K562 (cell line): ENCODE results near the gene ZER1. TPM values are rescaled to one million over a fixed set of nuclear protein-coding genes. Genes with fewer than 3 reads are reported as not detected.
A peak's percentile ranks its signal among the peaks of the same experiment; 100 is the strongest.

ENCODE experiments used
- ATF1 ChIP-seq, 2 experiments: fragments of 450-650 bp in 1 of 2; IDR thresholded peaks; 2 replicates each; pipeline ENCODE4 v1.6.1; 2016; ENCODE audit warnings: missing compliant biosample characterization in 1 of 2, missing genetic modification characterization in 1 of 2
- FOXA1 ChIP-seq: fragments of 450-650 bp; IDR thresholded peaks from 2 replicates; pipeline ENCODE4 v1.6.1; 2016; ENCODE audit warnings: mild to moderate bottlenecking, borderline replicate concordance
- NR0B1 ChIP-seq: fragments of 450-650 bp; IDR thresholded peaks from one replicate; pipeline ENCODE4 v1.6.1; 2018; ENCODE audit warnings: mild to moderate bottlenecking, moderate library complexity; ENCODE audit not compliant: partially characterized antibody
- PATZ1 ChIP-seq: fragments of 250-450 bp; sonication (Bioruptor Pico); IDR thresholded peaks from 2 replicates; pipeline ENCODE4 v1.5.0; 2020; ENCODE audit warnings: mild to moderate bottlenecking, borderline replicate concordance
- PTTG1 ChIP-seq: fragments of 450-650 bp; IDR thresholded peaks from 2 replicates; pipeline ENCODE4 v1.6.1; 2016; ENCODE audit warnings: low read depth, mild to moderate bottlenecking, missing genetic modification characterization, missing compliant biosample characterization
- RBM25 ChIP-seq: fragments of 200-400 bp; formaldehyde crosslinking; IDR thresholded peaks from 2 replicates; pipeline ENCODE4 v1.6.1; 2018; ENCODE audit warnings: low read length, low read depth, moderate library complexity; ENCODE audit not compliant: severe bottlenecking
- RNF2 ChIP-seq: sonication (generic); IDR thresholded peaks from 2 replicates; pipeline ENCODE4 v1.6.1; 2016
- TGIF2 ChIP-seq: sonication (generic); formaldehyde crosslinking; IDR thresholded peaks from 2 replicates; pipeline ENCODE4 v1.8.1; 2022; ENCODE audit warnings: mild to moderate bottlenecking, missing genetic modification reagents, moderate library complexity
- ZBTB8A ChIP-seq: fragments of 450-650 bp; IDR thresholded peaks from 2 replicates; pipeline ENCODE4 v1.6.1; 2018; ENCODE audit warnings: mild to moderate bottlenecking, moderate library complexity; ENCODE audit not compliant: partially characterized antibody
- ZNF217 ChIP-seq: sonication (generic); formaldehyde crosslinking; IDR thresholded peaks from 2 replicates; pipeline ENCODE4 v1.8.0; 2022; ENCODE audit warnings: mild to moderate bottlenecking, missing genetic modification reagents
- ZNF274 ChIP-seq: IDR thresholded peaks from 2 replicates; pipeline ENCODE4 v1.6.1; 2011; ENCODE audit warnings: low read depth, mild to moderate bottlenecking, low read length, moderate library complexity, borderline replicate concordance
- ZNF282 ChIP-seq: sonication (generic); formaldehyde crosslinking; IDR thresholded peaks from 2 replicates; pipeline ENCODE4 v1.8.1; 2023; ENCODE audit warnings: missing genetic modification reagents
- ZNF436 ChIP-seq: fragments of 250-450, 450-650 bp; sonication (Bioruptor Pico); formaldehyde crosslinking; IDR thresholded peaks from 2 replicates; pipeline ENCODE4 v1.7.0; 2020; ENCODE audit warnings: mild to moderate bottlenecking
- ZNF77 ChIP-seq: fragments of 250-450 bp; sonication (Bioruptor Pico); IDR thresholded peaks from 2 replicates; pipeline ENCODE4 v1.5.0; 2020
- polyA plus RNA-seq, 8 experiments: library from polyadenylated mRNA; depleted of rRNA in 4 of 8; stranded (reverse) in 5 of 8; unstranded in 3 of 8; fragments of >200 nt; fragmentation: Nextera tagmentation in 2 of 8; fragmentation: Illumina TruSeq in 1 of 8; extraction: Ambion mirVana in 2 of 8; extraction: Trizol in 1 of 8; gene quantifications; 2 replicates each; pipeline versions ENCODE4 v1.2.1 to v1.2.3, GENCODE V29; 2011 to 2014; ENCODE audit warnings: inconsistent platforms in 1 of 8, missing spikeins in 1 of 8
- total RNA-seq, 7 experiments: library from RNA; depleted of rRNA in 6 of 7; stranded (reverse); fragments of >200 nt in 6 of 7; fragmentation: Illumina TruSeq in 2 of 7; extraction: Trizol in 2 of 7; gene quantifications; 2 replicates each; pipeline versions ENCODE4 v1.2.1 to v1.2.3, GENCODE V29; 2011 to 2021; ENCODE audit warnings: low replicate concordance in 1 of 7
- TF ChIP-seq, protein P1 (sequence below), 2 experiments: fragments of 450-650 bp in 1 of 2; IDR thresholded peaks; 2 replicates each; pipeline ENCODE4 v1.6.1; 2011 to 2017; ENCODE audit warnings: low read depth in 2 of 2, antibody characterized with exemption in 1 of 2, borderline replicate concordance in 1 of 2, low read length in 1 of 2, mild to moderate bottlenecking in 1 of 2, mixed read lengths in 1 of 2; ENCODE audit not compliant: control insufficient read depth in 1 of 2
- TF ChIP-seq, protein P2 (sequence below): fragments of 450-650 bp; formaldehyde crosslinking; conservative IDR thresholded peaks from 2 replicates; pipeline ENCODE4 v1.4.0; 2022; ENCODE audit warnings: mild to moderate bottlenecking, missing genetic modification characterization

ZER1 gene
- total and polyA plus RNA-seq, 9 of the 15 experiments (the other 6 are each of a cell fraction or from before 2014, with no cell fraction given), result 0.07 to 10.7 (median 6.2) TPM

DNA sequence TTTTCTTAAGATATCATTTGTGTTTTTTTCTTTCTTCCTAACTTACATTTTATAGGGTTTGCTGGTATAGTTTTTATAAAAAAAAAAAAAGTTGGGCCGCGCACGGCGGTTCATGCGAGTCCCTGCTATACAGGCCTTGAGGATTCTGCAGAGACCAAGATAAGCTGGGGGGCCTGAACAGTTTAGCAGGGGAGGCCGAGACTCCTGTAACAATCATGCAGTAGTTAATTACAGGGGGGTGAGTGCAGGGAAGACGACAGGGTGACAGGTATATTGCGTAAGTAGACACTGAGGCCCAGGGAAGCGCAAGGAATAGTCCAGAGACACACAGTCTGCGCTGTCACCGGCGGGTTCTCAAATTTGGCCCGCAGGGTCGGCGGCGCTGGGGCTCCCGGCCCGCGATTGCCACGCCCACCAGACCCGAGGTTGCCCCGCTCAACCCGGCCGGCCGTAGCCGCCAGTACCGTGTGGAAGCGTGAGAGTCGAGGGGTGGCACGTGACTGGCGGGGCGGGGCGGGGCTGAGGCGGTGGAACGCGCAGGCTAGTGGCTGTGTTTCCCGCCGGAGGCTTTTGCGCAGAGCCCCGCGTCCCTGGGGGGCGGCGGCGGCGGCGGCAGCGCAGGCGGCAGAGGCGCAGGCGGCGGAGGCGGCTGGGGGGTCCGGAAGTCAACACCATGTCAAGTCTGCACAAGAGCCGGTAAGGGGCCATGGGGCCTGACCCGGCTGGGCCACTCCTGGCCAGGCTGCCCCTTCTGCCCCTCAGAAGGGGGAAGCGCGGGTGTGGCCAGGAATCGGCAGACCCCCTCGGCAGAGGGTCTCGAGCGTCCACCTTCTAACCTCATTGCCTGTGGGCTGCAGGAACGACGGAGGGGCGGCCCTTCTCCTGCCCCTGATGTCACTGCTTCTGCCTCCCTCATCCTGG is 15.2 kb upstream of the ZER1 start, which contains the start of gene TBC1D13 (continued):
- TF ChIP-seq ZNF217 (CRISPR knock-in tag), result no peak
- TF ChIP-seq ZNF77 (CRISPR knock-in tag), result no peak
- TF ChIP-seq ZNF436, result no peak
- TF ChIP-seq ZNF274, result no peak
- TF ChIP-seq PTTG1 (tag), result no peak
- peak; percentile 73 for TF ChIP-seq ZNF282 (CRISPR knock-in tag)
- no peak for TF ChIP-seq ATF1 (CRISPR knock-in tag; IDR thresholded peaks at IDR 0.05)
- peak; percentile 80 for TF ChIP-seq ATF1 (tag; IDR thresholded peaks at IDR 0.05)
- TF ChIP-seq PATZ1 (CRISPR knock-in tag), result no peak
- TF ChIP-seq, protein P1, sequence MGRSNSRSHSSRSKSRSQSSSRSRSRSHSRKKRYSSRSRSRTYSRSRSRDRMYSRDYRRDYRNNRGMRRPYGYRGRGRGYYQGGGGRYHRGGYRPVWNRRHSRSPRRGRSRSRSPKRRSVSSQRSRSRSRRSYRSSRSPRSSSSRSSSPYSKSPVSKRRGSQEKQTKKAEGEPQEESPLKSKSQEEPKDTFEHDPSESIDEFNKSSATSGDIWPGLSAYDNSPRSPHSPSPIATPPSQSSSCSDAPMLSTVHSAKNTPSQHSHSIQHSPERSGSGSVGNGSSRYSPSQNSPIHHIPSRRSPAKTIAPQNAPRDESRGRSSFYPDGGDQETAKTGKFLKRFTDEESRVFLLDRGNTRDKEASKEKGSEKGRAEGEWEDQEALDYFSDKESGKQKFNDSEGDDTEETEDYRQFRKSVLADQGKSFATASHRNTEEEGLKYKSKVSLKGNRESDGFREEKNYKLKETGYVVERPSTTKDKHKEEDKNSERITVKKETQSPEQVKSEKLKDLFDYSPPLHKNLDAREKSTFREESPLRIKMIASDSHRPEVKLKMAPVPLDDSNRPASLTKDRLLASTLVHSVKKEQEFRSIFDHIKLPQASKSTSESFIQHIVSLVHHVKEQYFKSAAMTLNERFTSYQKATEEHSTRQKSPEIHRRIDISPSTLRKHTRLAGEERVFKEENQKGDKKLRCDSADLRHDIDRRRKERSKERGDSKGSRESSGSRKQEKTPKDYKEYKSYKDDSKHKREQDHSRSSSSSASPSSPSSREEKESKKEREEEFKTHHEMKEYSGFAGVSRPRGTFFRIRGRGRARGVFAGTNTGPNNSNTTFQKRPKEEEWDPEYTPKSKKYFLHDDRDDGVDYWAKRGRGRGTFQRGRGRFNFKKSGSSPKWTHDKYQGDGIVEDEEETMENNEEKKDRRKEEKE (IDR thresholded peaks at IDR 0.05; ENCODE audit: borderline replicate concordance in 1 of 2, control insufficient read depth in 1 of 2, low read depth in 2 of 2, low read length in 1 of 2), result peak in 1 of 2 experiments; percentile 85; a peak in 1 of 4 replicates
- no peak for TF ChIP-seq TGIF2 (CRISPR knock-in tag)
- TF ChIP-seq NR0B1, result no peak
- TF ChIP-seq, protein P2, sequence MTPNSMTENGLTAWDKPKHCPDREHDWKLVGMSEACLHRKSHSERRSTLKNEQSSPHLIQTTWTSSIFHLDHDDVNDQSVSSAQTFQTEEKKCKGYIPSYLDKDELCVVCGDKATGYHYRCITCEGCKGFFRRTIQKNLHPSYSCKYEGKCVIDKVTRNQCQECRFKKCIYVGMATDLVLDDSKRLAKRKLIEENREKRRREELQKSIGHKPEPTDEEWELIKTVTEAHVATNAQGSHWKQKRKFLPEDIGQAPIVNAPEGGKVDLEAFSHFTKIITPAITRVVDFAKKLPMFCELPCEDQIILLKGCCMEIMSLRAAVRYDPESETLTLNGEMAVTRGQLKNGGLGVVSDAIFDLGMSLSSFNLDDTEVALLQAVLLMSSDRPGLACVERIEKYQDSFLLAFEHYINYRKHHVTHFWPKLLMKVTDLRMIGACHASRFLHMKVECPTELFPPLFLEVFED, result no peak
- TF ChIP-seq RBM25, result peak; percentile 62
- TF ChIP-seq FOXA1, result no peak
- peak; percentile 84; the same call in 1 of the 2 replicates for TF ChIP-seq RNF2
- TF ChIP-seq ZBTB8A, result no peak
